ENCODE data around the gene EFCAB5. TPM values are rescaled to one million over a fixed set of nuclear protein-coding genes. Genes with fewer than 3 reads are reported as not detected.

EFCAB5 gene
- total and polyA plus RNA-seq, 2 of the 13 experiments (the other 11 are each of a cell fraction or from before 2014, with no cell fraction given), result 0.15 TPM; not detected in 1

- TF ChIP-seq E2F1 (CRISPR knock-in tag; IDR thresholded peaks at IDR 0.05) (no peak), ATF6 (CRISPR knock-in tag; conservative IDR thresholded peaks at IDR 0.05) (no peak), ZMYM4 (CRISPR knock-in tag; IDR thresholded peaks at IDR 0.05) (peak; percentile 57; the same call in 1 of the 2 replicates), SMARCC2 (IDR thresholded peaks at IDR 0.05) (no peak), MAFF (IDR thresholded peaks at IDR 0.05; ENCODE audit: low read depth, low read length) (no peak), ZKSCAN5 (CRISPR knock-in tag; IDR thresholded peaks at IDR 0.05) (no peak), ZNF17 (CRISPR knock-in tag; IDR thresholded peaks at IDR 0.05) (no peak), ZNF138 (CRISPR knock-in tag; IDR thresholded peaks at IDR 0.05; ENCODE audit: low read depth) (no peak), ZNF329 (CRISPR knock-in tag; IDR thresholded peaks at IDR 0.05; ENCODE audit: low read depth) (no peak), NFE2 (CRISPR knock-in tag; IDR thresholded peaks at IDR 0.05) (no peak), BCL6 (CRISPR knock-in tag; IDR thresholded peaks at IDR 0.05) (peak; percentile 55; the same call in 1 of the 2 replicates), DPF2 (CRISPR knock-in tag; IDR thresholded peaks at IDR 0.05; ENCODE audit: borderline replicate concordance, low read depth) (no peak)
- TF ChIP-seq, protein P1, sequence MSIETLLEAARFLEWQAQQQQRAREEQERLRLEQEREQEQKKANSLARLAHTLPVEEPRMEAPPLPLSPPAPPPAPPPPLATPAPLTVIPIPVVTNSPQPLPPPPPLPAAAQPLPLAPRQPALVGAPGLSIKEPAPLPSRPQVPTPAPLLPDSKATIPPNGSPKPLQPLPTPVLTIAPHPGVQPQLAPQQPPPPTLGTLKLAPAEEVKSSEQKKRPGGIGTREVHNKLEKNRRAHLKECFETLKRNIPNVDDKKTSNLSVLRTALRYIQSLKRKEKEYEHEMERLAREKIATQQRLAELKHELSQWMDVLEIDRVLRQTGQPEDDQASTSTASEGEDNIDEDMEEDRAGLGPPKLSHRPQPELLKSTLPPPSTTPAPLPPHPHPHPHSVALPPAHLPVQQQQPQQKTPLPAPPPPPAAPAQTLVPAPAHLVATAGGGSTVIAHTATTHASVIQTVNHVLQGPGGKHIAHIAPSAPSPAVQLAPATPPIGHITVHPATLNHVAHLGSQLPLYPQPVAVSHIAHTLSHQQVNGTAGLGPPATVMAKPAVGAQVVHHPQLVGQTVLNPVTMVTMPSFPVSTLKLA (IDR thresholded peaks at IDR 0.05), result peak; percentile 40
- TF ChIP-seq, protein P2, sequence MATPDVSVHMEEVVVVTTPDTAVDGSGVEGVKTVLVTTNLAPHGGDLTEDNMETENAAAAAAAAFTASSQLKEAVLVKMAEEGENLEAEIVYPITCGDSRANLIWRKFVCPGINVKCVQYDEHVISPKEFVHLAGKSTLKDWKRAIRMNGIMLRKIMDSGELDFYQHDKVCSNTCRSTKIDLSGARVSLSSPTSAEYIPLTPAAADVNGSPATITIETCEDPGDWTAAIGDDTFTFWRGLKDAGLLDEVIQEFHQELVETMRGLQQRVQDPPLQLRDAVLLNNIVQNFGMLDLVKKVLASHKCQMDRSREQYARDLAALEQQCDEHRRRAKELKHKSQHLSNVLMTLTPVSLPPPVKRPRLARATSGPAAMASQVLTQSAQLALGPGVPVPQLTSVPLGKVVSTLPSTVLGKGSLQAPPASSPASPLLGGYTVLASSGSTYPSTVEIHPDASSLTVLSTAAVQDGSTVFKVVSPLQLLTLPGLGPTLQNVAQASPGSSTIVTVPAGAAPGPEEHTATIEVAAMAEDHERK (CRISPR knock-in tag; IDR thresholded peaks at IDR 0.05; ENCODE audit: low read depth), result no peak
- TF ChIP-seq, protein P3, sequence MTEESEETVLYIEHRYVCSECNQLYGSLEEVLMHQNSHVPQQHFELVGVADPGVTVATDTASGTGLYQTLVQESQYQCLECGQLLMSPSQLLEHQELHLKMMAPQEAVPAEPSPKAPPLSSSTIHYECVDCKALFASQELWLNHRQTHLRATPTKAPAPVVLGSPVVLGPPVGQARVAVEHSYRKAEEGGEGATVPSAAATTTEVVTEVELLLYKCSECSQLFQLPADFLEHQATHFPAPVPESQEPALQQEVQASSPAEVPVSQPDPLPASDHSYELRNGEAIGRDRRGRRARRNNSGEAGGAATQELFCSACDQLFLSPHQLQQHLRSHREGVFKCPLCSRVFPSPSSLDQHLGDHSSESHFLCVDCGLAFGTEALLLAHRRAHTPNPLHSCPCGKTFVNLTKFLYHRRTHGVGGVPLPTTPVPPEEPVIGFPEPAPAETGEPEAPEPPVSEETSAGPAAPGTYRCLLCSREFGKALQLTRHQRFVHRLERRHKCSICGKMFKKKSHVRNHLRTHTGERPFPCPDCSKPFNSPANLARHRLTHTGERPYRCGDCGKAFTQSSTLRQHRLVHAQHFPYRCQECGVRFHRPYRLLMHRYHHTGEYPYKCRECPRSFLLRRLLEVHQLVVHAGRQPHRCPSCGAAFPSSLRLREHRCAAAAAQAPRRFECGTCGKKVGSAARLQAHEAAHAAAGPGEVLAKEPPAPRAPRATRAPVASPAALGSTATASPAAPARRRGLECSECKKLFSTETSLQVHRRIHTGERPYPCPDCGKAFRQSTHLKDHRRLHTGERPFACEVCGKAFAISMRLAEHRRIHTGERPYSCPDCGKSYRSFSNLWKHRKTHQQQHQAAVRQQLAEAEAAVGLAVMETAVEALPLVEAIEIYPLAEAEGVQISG (CRISPR knock-in tag; IDR thresholded peaks at IDR 0.05), result peak; percentile 71
- TF ChIP-seq, protein P4, sequence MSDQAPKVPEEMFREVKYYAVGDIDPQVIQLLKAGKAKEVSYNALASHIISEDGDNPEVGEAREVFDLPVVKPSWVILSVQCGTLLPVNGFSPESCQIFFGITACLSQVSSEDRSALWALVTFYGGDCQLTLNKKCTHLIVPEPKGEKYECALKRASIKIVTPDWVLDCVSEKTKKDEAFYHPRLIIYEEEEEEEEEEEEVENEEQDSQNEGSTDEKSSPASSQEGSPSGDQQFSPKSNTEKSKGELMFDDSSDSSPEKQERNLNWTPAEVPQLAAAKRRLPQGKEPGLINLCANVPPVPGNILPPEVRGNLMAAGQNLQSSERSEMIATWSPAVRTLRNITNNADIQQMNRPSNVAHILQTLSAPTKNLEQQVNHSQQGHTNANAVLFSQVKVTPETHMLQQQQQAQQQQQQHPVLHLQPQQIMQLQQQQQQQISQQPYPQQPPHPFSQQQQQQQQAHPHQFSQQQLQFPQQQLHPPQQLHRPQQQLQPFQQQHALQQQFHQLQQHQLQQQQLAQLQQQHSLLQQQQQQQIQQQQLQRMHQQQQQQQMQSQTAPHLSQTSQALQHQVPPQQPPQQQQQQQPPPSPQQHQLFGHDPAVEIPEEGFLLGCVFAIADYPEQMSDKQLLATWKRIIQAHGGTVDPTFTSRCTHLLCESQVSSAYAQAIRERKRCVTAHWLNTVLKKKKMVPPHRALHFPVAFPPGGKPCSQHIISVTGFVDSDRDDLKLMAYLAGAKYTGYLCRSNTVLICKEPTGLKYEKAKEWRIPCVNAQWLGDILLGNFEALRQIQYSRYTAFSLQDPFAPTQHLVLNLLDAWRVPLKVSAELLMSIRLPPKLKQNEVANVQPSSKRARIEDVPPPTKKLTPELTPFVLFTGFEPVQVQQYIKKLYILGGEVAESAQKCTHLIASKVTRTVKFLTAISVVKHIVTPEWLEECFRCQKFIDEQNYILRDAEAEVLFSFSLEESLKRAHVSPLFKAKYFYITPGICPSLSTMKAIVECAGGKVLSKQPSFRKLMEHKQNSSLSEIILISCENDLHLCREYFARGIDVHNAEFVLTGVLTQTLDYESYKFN (CRISPR knock-in tag; conservative IDR thresholded peaks at IDR 0.05), result 0 out of 2 replicates have a peak, but pooled peaks have one; percentile 20
Measured at GRCh38 chr17:30104575-30105339, 163.3 kb downstream of the EFCAB5 start (continued).
